Sigmoid colon (tissue), 3 donors: ENCODE measurements around the gene TBC1D9B.

ENCODE experiments used
- CTCF ChIP-seq, 4 experiments: fragments of 450-650 bp in 3 of 4; fragments of 200-600 bp in 1 of 4; IDR thresholded peaks; one replicate each; pipeline ENCODE4 v1.5.1; 2016 to 2019; ENCODE audit warnings: antibody characterized with exemption in 4 of 4, mild to moderate bottlenecking in 3 of 4, moderate library complexity in 2 of 4
- POLR2A ChIP-seq, 2 donors: fragments of 450-650 bp; IDR thresholded peaks; one replicate each; pipeline ENCODE4 v1.6.1; 2016; ENCODE audit warnings: antibody characterized with exemption in 2 of 2, mild to moderate bottlenecking in 2 of 2, moderate library complexity in 2 of 2

DNA sequence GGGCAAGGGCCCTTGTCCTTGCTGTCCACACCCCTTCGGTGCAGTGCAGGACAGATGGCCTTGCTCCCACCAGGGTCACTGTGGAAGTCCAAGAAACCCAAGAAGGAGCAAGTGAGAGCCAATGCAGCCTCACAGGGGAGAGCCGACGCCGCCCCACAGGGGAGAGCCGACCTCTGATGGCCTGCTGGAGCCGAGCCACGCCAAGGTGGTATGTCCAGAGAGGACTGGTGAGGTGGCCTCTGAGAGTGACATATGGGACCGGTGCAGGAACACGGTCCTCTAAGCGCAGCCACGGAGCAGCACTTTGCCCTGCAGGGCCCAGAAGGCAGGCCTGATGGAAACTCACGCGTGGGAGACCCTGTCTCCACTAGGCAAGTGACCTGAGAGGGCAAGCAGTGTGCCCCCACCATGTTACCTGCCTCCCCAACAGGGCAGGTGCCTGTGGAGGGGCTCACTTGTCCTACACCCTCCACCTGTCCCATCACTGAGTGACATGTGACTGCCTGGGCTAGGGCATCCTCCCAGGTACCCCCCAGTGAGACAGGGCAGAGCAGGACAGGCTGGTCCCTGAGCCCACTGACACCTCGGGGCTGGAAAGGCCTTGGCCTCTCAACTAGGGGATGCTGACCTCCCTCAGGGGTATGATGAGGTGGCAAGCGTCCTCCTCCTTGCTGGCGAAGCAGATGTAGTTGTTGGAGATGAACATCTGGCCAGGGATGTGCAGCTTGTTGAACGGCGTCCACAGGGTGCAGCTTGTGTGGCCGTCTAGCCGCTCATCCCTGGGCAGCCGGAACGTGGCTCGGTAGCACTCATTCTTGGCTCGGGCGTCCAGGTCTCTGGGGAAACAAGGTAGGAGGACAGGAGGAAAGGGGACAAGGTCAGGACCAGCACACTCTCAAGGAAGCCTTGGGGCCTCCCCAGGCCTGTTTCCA, 16.7 kb downstream of the TBC1D9B start:
- TF ChIP-seq POLR2A (IDR thresholded peaks at IDR 0.05) (no peak), CTCF (IDR thresholded peaks at IDR 0.05) (no peak)
